Tibial artery (tissue), 4 donors: ENCODE results near the gene CRYBG1.

Source experiments
- DNase-seq, 2 donors: peaks; one replicate each; pipeline ENCODE4 v3.0.0-alpha.2; 2019
- H3K27ac ChIP-seq, 2 donors: fragments of 200-600 bp; sonication (generic) in 1 of 2; 1 replicate in 1 of 2; 2 replicates in 1 of 2; pipeline ENCODE4 v1.5.1; 2018 to 2019; ENCODE audit warnings: mild to moderate bottlenecking in 1 of 2
- H3K27me3 ChIP-seq, 2 donors: fragments of 200-600 bp; sonication (generic) in 1 of 2; one replicate each; pipeline versions ENCODE4 v1.5.1 to v1.6.0; 2016 to 2019
- H3K36me3 ChIP-seq, 3 donors: fragments of 200-600 bp; sonication (generic) in 2 of 3; one replicate each; pipeline ENCODE4 v1.5.1; 2016 to 2019; ENCODE audit warnings: mild to moderate bottlenecking in 2 of 3
- H3K4me1 ChIP-seq, 4 donors: fragments of 200-600 bp; sonication (generic) in 2 of 4; 1 replicate in 3 of 4; 2 replicates in 1 of 4; pipeline ENCODE4 v1.5.1; 2016 to 2019
- H3K4me3 ChIP-seq, 2 donors: fragments of 200-600 bp; sonication (generic) in 1 of 2; 1 replicate in 1 of 2; 2 replicates in 1 of 2; pipeline ENCODE4 v1.5.1; 2018 to 2019; ENCODE audit warnings: mild to moderate bottlenecking in 2 of 2
- H3K9me3 ChIP-seq, 3 donors: fragments of 200-600 bp; sonication (generic) in 1 of 3; one replicate each; pipeline ENCODE4 v1.5.1; 2016 to 2019
- intact Hi-C: fragments of 100-400 bp; cut with DNase I; formaldehyde crosslinking; loops from one replicate; pipeline ENCODE4 v1.15.0; 2023; ENCODE audit warnings: low total_unique reads
- TF ChIP-seq, protein P1 (sequence below), 2 experiments: fragments of 200-600 bp in 1 of 2; fragments of 450-650 bp in 1 of 2; IDR thresholded peaks; one replicate each; pipeline ENCODE4 v1.5.1; 2017 to 2019; ENCODE audit warnings: antibody characterized with exemption in 2 of 2, mild to moderate bottlenecking in 1 of 2, moderate library complexity in 1 of 2

The CRYBG1 gene

DNA sequence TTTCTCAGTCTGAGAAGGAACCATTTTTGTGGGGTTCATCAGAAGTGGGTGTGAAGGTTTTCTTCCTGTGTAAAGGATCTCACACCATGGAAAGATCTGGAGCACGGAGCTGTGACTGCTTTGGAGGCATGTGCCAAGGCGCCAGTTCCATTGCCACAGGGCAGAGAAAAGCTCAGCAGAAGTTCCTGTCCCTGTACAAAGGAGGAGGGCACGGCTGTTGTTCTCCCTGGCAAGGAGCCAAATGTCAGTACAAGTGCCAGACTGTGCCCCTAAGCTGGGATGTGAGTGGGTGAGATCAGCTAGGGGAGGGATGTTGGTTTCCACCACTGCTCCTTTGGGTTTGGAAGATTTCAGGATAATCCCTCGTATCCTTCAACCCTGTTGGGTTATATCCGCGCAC lies 117.3 kb downstream of the CRYBG1 start:
- Histone ChIP-seq H3K36me3 (no peaks in the 10 kb centered on the region), H3K9me3 (no peaks in the 10 kb centered on the region), H3K4me3 (no peak overlapping the region), H3K27ac (no peak overlapping the region), H3K27me3 (peaks cover 0 to 9% of the 10 kb centered on the region in 2 donors), H3K4me1 (no peaks in the 10 kb centered on the region)
- DNase-seq: peak in 1 of 2 donors; percentile 25
- TF ChIP-seq, protein P1, sequence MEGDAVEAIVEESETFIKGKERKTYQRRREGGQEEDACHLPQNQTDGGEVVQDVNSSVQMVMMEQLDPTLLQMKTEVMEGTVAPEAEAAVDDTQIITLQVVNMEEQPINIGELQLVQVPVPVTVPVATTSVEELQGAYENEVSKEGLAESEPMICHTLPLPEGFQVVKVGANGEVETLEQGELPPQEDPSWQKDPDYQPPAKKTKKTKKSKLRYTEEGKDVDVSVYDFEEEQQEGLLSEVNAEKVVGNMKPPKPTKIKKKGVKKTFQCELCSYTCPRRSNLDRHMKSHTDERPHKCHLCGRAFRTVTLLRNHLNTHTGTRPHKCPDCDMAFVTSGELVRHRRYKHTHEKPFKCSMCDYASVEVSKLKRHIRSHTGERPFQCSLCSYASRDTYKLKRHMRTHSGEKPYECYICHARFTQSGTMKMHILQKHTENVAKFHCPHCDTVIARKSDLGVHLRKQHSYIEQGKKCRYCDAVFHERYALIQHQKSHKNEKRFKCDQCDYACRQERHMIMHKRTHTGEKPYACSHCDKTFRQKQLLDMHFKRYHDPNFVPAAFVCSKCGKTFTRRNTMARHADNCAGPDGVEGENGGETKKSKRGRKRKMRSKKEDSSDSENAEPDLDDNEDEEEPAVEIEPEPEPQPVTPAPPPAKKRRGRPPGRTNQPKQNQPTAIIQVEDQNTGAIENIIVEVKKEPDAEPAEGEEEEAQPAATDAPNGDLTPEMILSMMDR (IDR thresholded peaks at IDR 0.05): no peak
- intact Hi-C loops: no loop called here

DNA sequence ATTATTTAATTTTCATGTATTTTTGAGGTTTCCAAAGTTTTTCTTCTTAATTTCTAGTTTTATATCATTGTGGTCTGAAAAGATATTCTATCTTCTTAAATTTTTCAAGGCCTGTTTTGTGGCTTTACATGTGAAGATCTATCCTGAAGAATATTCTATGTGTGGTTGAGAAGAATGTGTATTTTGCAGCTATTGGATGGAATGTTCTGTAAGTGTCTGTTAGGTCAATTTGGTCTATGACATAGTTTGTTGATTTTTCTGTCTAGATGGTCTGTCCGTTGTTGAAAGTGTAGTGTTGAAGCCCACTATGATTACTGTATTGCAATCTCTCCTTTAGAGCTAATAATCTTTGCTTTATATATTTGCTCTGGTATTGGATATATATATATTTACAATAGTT lies 125.7 kb downstream of the CRYBG1 start:
- Histone ChIP-seq H3K4me1 (no peaks in the 10 kb centered on the region), H3K9me3 (no peaks in the 10 kb centered on the region), H3K27ac (no peak overlapping the region), H3K4me3 (no peak overlapping the region), H3K36me3 (no peaks in the 10 kb centered on the region), H3K27me3 (peaks cover 0 to 12% of the 10 kb centered on the region in 2 donors)
- DNase-seq: no peak
- TF ChIP-seq, protein P1 (IDR thresholded peaks at IDR 0.05): no peak
- intact Hi-C loops: no loop called here

GRCh38 chr6:106488494-106489370 lies 128.2 kb downstream of the CRYBG1 start:
- H3K27me3 ChIP-seq: peaks cover 0 to 15% of the 10 kb centered on the region in 2 donors
- no peaks in the 10 kb centered on the region for H3K4me1 ChIP-seq
- intact Hi-C loops: no loop called here
- no peaks in the 10 kb centered on the region for H3K9me3 ChIP-seq
- TF ChIP-seq, protein P1 (IDR thresholded peaks at IDR 0.05): no peak
- no peak for DNase-seq
- no peak overlapping the region for H3K27ac ChIP-seq
- H3K4me3 ChIP-seq: no peak overlapping the region
- no peaks in the 10 kb centered on the region for H3K36me3 ChIP-seq

- no peak overlapping the region for H3K27ac ChIP-seq
- no peaks in the 10 kb centered on the region for H3K36me3 ChIP-seq
- no peaks in the 10 kb centered on the region for H3K4me1 ChIP-seq
- TF ChIP-seq, protein P1 (IDR thresholded peaks at IDR 0.05): no peak
- H3K27me3 ChIP-seq: peaks cover 0 to 15% of the 10 kb centered on the region in 2 donors
- intact Hi-C loops: no loop called here
- DNase-seq: no peak
- no peak overlapping the region for H3K4me3 ChIP-seq
- H3K9me3 ChIP-seq: no peaks in the 10 kb centered on the region
Observed at GRCh38 chr6:106490030-106490429, 129.5 kb downstream of the CRYBG1 start.

DNA sequence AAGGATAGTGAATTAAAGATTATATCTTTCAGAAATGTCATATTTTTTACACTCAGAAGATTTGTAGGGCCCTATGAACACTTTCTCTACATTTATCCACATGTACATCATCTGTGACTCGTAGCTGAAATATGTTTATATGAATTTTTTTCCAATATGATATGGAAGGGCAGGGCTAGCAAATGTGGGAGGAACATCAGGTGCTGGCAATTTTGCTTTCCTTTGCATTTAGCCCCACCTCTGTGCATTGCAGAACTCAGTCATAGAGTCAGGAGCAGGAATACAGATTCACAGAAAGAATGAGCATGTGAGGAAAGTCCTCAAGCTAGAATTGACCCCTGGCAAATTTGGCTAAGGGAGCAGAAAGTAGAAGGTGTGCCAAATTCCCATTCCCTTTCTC lies 129.9 kb downstream of the CRYBG1 start:
- TF ChIP-seq, protein P1 (IDR thresholded peaks at IDR 0.05): no peak
- peaks cover 0 to 15% of the 10 kb centered on the region in 2 donors for H3K27me3 ChIP-seq
- intact Hi-C loops: no loop called here
- H3K27ac ChIP-seq: no peak overlapping the region
- no peak for DNase-seq
- H3K36me3 ChIP-seq: no peaks in the 10 kb centered on the region
- no peaks in the 10 kb centered on the region for H3K9me3 ChIP-seq
- H3K4me3 ChIP-seq: no peak overlapping the region
- no peaks in the 10 kb centered on the region for H3K4me1 ChIP-seq
